PFSK-1 (cell line): Measurements from ENCODE around the gene F3.

ENCODE experiments used
- FOXP2 ChIP-seq: optimal IDR thresholded peaks from 2 replicates; pipeline ENCODE3; 2011; ENCODE audit warnings: borderline replicate concordance, control low read depth, inconsistent platforms; ENCODE audit not compliant: insufficient read depth; ENCODE audit errors: extremely low read length, extremely low read depth
- POLR2AphosphoS5 ChIP-seq: IDR thresholded peaks from 2 replicates; pipeline ENCODE4 v1.6.1; 2012; ENCODE audit warnings: low read depth, mild to moderate bottlenecking, control low read depth, low read length, moderate library complexity
- REST ChIP-seq, 2 experiments: IDR thresholded peaks; 2 replicates each; pipeline versions ENCODE4 v1.6.1 to v1.8.0; 2011 to 2012; ENCODE audit warnings: low read depth in 2 of 2, low read length in 2 of 2, control low read depth in 1 of 2, inconsistent platforms in 1 of 2, mild to moderate bottlenecking in 1 of 2, moderate library complexity in 1 of 2; ENCODE audit not compliant: insufficient read depth in 1 of 2
- SIN3A ChIP-seq: IDR thresholded peaks from 2 replicates; pipeline ENCODE4 v1.6.1; 2012; ENCODE audit warnings: mild to moderate bottlenecking, low read length, moderate library complexity, borderline replicate concordance; ENCODE audit not compliant: insufficient read depth
- TAF1 ChIP-seq: IDR thresholded peaks from 2 replicates; pipeline ENCODE4 v1.6.1; 2012; ENCODE audit warnings: low read length, control low read depth, borderline replicate concordance; ENCODE audit not compliant: insufficient read depth

Gene F3

GRCh38 chr1:94553931-94554330, 12.4 kb upstream of the F3 start:
- no peak for TF ChIP-seq TAF1
- no peak for TF ChIP-seq FOXP2
- TF ChIP-seq REST (IDR thresholded peaks at IDR 0.05; ENCODE audit: insufficient read depth in 1 of 2, low read depth in 2 of 2, low read length in 2 of 2), result no peak
- TF ChIP-seq SIN3A, result no peak
- no peak for TF ChIP-seq POLR2AphosphoS5

- peak; percentile 33 for TF ChIP-seq FOXP2
- TF ChIP-seq POLR2AphosphoS5, result no peak
Observed at GRCh38 chr1:94553323-94553730, 11.8 kb upstream of the F3 start.

- TF ChIP-seq FOXP2 (no peak), POLR2AphosphoS5 (no peak), REST (IDR thresholded peaks at IDR 0.05; ENCODE audit: insufficient read depth in 1 of 2, low read depth in 2 of 2, low read length in 2 of 2) (no peak), SIN3A (no peak), TAF1 (no peak)
Observed at GRCh38 chr1:94552071-94552586, 10.6 kb upstream of the F3 start.

GRCh38 chr1:94551449-94551848, 9.9 kb upstream of the F3 start:
- TF ChIP-seq REST (IDR thresholded peaks at IDR 0.05; ENCODE audit: insufficient read depth in 1 of 2, low read depth in 2 of 2, low read length in 2 of 2) (no peak), POLR2AphosphoS5 (no peak), TAF1 (no peak), FOXP2 (no peak), SIN3A (no peak)

GRCh38 chr1:94550800-94551241, 9.3 kb upstream of the F3 start:
- TF ChIP-seq TAF1 (no peak), POLR2AphosphoS5 (no peak), REST (IDR thresholded peaks at IDR 0.05; ENCODE audit: insufficient read depth in 1 of 2, low read depth in 2 of 2, low read length in 2 of 2) (no peak), FOXP2 (no peak), SIN3A (no peak)
